Left renal pelvis (tissue), 4 donors: Measurements from ENCODE around the gene LHFPL4. TPM values are rescaled to one million over a fixed set of nuclear protein-coding genes. Genes with fewer than 3 reads are reported as not detected.
A peak's percentile ranks its signal among the peaks of the same experiment; 100 is the strongest.
"Not testable (repeated sequence)": the region's sequence is repeated elsewhere in the genome, so short reads cannot be mapped to it uniquely, and the experiment has no call there.

Source experiments
- DNase-seq, 4 donors: peaks; one replicate each; pipeline ENCODE4 v3.0.0-alpha.2; 2013; ENCODE audit warnings: low read depth in 4 of 4, low spot score in 3 of 4
- polyA plus RNA-seq, 4 donors: library from polyadenylated mRNA; unstranded; fragments of 120-200 nt; gene quantifications; one replicate each; pipeline ENCODE4 v1.2.1, GENCODE V29; 2013; ENCODE audit not compliant: insufficient read length in 4 of 4

LHFPL4 gene
- polyA plus RNA-seq, result under 1 TPM; 0.03 to 0.07 (median 0.06) TPM

- no peak for DNase-seq
Measured at GRCh38 chr3:9553021-9553947, at the start of gene LHFPL4. Gene LHFPL4 (minus strand): TSS chr3:9553822. CDS start chr3:9552679, 1,143 bp downstream.

GRCh38 chr3:9602620-9603019, 49.0 kb upstream of the LHFPL4 start:
- DNase-seq, result no peak

- DNase-seq, result not testable (repeated sequence)
Measured at GRCh38 chr3:9601006-9601581, 47.5 kb upstream of the LHFPL4 start.

GRCh38 chr3:9600597-9600996, 47.0 kb upstream of the LHFPL4 start:
- peak in 3 of 4 donors; percentile 19 to 29 (median 28) for DNase-seq

DNA sequence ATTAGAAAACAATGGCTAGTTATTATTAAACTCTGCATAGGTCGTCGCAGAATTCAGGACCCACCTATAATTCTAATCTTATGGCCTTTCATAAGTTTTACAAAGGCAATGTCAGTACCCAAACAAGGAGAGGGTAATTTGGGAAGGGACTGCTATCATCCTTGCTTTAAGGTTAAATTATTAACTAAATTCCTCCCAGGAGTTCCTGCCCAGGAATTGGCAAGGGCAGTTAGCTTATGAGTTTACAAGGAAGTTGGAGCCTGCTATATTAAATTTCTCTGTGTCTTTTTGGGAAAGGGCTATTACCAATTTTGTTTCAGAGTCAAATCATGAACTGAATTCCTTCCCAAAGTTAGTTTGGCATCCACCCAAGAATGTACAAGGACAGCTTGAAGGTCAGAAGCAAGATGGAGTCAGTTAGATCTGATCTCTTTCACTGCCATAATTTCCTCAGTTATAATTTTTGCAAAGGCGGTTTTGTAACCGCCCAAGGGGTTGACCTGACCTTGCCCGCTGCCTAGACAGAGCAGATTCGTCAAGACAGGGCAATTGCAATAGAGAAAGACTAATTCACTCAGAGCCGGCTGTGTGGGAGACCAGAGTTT, 45.3 kb upstream of the LHFPL4 start:
- no peak for DNase-seq

DNA sequence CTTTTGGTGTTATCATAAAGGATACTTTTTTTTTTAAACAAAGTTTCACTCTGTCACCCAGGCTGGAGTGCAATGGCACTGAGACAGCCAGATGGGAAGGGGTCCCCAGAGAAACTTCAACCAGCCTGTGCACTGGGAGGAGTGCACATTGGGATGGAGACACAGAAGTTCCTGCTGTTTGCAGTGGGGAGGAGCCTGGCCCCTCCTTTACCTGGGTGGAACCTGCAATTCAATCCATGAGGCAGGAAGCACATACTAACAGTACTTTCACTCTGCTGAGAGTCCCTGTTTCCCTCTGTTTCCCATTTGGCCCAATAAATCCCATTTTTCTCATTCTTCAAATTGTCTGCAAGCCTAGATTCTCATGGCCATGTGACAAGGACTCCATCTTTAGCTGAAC, 42.3 kb upstream of the LHFPL4 start:
- DNase-seq, result no peak

- not testable (repeated sequence) for DNase-seq
Measured at GRCh38 chr3:9591781-9592180, 38.2 kb upstream of the LHFPL4 start.

GRCh38 chr3:9590282-9590791, 36.7 kb upstream of the LHFPL4 start:
- DNase-seq, result no peak

DNA sequence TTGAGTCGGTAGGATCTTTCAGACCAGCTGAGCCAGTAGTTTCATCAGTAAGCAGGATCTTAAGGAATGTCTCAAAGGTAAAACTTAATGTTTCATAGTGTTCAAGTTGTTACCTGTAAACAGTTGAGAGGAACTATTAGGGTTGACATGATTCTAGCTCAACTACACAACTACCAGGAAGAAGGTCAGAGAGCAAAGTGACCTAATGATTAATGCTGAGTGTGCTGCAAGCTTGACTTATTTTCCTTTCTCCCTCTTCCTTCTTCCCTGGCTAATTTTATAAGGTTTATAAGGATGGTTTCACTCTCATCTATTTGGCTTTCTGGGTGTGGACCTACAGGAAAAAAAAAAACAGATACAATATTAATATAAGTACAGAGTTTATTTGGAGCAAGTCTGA, 30.2 kb upstream of the LHFPL4 start:
- DNase-seq, result no peak

DNA sequence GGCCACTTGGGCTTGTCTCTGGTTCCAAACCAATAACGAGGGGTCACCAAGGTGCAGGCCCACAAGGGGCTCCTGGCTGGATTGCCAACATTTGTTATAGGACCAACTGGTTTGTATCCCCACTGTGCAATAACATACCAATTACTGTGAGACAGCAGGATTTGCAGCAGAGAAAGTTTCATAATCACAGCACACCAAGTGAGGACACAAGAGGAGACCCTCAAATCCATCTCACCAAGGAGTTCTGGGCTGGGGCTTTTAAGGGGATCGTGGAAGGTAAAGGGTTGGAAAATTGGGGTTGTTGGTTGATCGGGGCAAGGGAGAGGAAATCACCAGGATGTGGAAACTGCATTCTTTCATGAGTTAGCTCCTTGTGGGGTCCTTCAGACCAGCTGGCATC, 29.7 kb upstream of the LHFPL4 start:
- DNase-seq, result no peak

DNA sequence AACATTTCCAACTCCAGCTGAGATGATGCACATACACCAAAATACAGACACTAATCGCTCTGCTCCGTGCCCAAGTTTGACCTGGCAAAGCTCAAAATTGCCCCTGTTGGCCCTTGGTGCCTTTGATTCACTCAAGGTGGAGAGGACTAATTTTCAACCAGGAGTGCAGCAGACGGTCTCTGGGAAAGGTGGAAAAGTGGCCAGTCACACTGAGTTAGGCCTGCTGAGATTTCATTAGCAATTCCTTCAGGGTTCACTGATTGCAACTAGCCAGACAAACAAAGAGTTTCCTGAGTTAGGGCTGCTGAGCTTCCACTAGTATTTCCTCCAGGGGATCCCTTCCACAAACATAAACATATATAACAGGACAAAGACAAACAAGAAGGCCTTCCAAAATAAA, 28.7 kb upstream of the LHFPL4 start:
- no peak for DNase-seq

- DNase-seq, result no peak
Measured at GRCh38 chr3:9581742-9582141, 28.1 kb upstream of the LHFPL4 start.

- no peak for DNase-seq
Measured at GRCh38 chr3:9569054-9569453, 15.4 kb upstream of the LHFPL4 start.

- no peak for DNase-seq
Measured at GRCh38 chr3:9565316-9565715, 11.7 kb upstream of the LHFPL4 start.

DNA sequence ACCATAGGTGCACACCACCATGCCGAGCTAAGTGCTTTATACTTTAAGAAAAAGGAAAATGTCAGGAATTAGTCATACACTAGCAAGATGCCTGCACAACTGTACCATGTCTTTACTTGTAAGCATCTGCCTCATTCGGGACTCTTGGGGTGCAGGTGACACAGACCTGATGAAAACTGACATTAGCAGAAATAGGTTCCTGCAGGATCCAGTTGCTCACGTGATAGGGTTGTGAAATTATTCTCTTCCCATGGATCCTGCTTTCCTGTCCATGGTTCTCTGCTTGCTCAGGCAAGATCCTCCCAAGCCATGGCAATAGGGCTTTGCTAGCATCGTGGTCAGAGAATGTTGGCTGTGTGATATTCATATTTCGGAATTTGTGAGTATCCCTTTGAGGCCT, 10.2 kb upstream of the LHFPL4 start:
- DNase-seq, result no peak

- not testable (repeated sequence) for DNase-seq
Measured at GRCh38 chr3:9560056-9560455, 6.4 kb upstream of the LHFPL4 start.

DNA sequence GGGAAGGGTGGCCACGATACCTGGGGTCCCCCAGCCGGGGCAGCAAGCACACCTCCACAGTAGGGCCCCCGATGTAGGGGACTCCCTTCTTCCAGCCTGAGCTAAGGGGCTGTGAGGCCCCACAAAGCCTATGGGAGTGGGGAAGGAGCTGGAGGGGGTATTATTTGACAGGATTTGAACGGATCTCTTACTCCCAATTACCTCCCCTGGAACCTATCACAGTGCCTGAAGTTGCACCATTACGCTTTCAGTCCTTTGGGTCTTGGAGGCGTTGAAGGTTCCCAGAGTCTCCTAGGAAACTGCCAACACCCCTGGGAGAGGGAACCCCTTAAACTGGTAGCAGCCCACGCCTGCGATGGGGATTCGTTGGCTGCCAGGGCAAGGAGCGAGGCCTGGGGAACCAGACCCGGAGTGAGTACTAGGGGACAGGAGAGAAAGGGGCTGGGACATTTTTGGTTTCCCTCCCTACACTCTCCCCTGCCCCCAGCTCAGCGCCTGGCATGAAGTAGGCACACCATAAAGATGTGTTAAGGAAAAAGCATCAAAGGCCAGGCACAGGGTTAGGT, 409 bp upstream of the LHFPL4 start:
- DNase-seq, result no peak

DNA sequence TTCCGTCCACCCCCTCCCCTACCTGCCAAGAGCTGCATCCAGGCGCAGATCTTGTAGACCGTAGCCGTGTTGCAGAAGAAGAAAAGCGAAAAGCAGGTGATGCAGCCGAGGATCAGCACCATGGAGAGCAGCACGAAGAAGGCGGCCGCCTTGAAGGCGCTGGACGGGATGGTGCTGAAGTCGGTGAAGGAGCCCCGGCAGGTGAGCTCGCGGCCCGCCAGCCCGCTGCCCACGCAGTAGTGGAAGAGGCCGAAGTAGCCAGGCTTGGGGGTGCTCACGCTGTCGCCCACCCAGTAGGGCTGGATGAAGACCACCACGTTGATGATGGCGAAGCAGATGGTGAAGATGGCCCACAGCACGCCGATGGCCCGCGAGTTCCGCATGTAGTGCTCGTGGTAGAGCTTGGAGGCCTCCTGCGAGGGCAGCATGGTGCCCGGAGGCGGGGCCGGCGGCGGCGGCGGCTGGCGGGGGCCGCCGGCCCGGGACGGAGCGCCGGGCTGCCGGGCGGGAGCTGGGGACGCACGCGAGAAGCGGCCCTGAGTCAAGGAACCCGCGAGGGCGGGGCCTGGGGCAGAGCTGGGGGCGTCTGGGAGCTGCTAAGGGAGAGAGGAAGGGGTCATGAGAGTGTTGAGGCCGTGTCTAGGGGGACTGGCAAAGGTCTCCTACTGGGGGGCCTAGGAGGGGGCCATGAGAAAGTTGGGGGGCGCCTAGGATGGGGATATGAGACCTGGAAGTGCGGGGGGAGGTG, 1.2 kb downstream of the LHFPL4 start:
- DNase-seq, result peak; percentile 29 to 59 (median 50)

GRCh38 chr3:9550999-9551398, 2.6 kb downstream of the LHFPL4 start:
- no peak for DNase-seq

GRCh38 chr3:9549600-9549999, 4.0 kb downstream of the LHFPL4 start:
- DNase-seq, result no peak
